GM12878 (cell line): ENCODE data around the gene PTMA. TPM values are rescaled to one million over a fixed set of nuclear protein-coding genes. Genes with fewer than 3 reads are reported as not detected.

Source experiments
- ATAC-seq: fragments of 200-7000 bp; cut with Tn5 transposase; 3 replicates; pipeline ENCODE4 v1.9.1; 2020; ENCODE audit warnings: mild to moderate bottlenecking, moderate library complexity
- BruUV-seq: library from RNA; stranded (reverse); fragments of 400-500 nt; replicated peaks from 2 replicates; lab custom pipeline; 2021; lab: Mats Ljungman, UMichigan
- CTCF ChIA-PET: fragments of 300-600 bp; sonication (Branson Sonifier 250); formaldehyde crosslinking; extraction: SDS; loops from one replicate; lab custom pipeline; 2021; ENCODE audit warnings: inconsistent platforms; lab: Yijun Ruan, JAX
- POLR2A ChIA-PET: fragments of 350-600 bp; formaldehyde crosslinking; extraction: SDS; loops from one replicate; lab custom pipeline; 2021; ENCODE audit warnings: inconsistent platforms; lab: Charles Lee
- RAD21 ChIA-PET: fragments of 300-600 bp; sonication (Branson Sonifier 250); formaldehyde crosslinking; loops from one replicate; lab custom pipeline; 2023; ENCODE audit warnings: antibody characterized with exemption; ENCODE audit not compliant: unreplicated experiment; lab: Charles Lee
- SMC1A ChIA-PET: fragments of 300-600 bp; sonication (Branson Sonifier 250); formaldehyde crosslinking; loops from one replicate; lab custom pipeline; 2023; ENCODE audit not compliant: unreplicated experiment, uncharacterized antibody; lab: Charles Lee
- DNase-seq: peaks from one replicate; pipeline ENCODE4 v3.0.0-alpha.2; 2011; ENCODE audit warnings: low read depth, low spot score
- FAIRE-seq: peaks from 3 replicates; lab custom pipeline; 2011; peaks lifted over from hg19 to GRCh38; lab: Jason Lieb, UNC
- H2AFZ ChIP-seq: 2 replicates; pipeline ENCODE4 v1.6.0; 2011; ENCODE audit warnings: low read depth, low read length, control low read depth; ENCODE audit not compliant: control insufficient read depth
- H3K27ac ChIP-seq: 2 replicates; pipeline ENCODE4 v1.5.1; 2011; ENCODE audit warnings: control low read depth; ENCODE audit not compliant: control insufficient read depth, insufficient read depth
- H3K27me3 ChIP-seq, 2 experiments: replicated peaks in 1 of 2; 2 replicates each; pipeline versions ENCODE4 v1.6.0 to v1.6.1; 2011; ENCODE audit warnings: low read length in 1 of 2; ENCODE audit not compliant: control insufficient read depth in 2 of 2, insufficient read depth in 2 of 2
- H3K36me3 ChIP-seq, 2 experiments: 2 replicates each; pipeline ENCODE4 v1.5.1; 2011; ENCODE audit warnings: low read length in 1 of 2; ENCODE audit not compliant: control insufficient read depth in 2 of 2, insufficient read depth in 2 of 2
- H3K4me1 ChIP-seq: 2 replicates; pipeline ENCODE4 v1.6.1; 2011; ENCODE audit warnings: mild to moderate bottlenecking, low read length, moderate library complexity, mixed read lengths; ENCODE audit not compliant: control insufficient read depth, insufficient read depth
- H3K4me2 ChIP-seq: 2 replicates; pipeline ENCODE4 v1.6.0; 2011; ENCODE audit warnings: control low read depth; ENCODE audit not compliant: control insufficient read depth, insufficient read depth
- H3K4me3 ChIP-seq: fragments of 200-600 bp; sonication (generic); 2 replicates; pipeline ENCODE4 v1.5.1; 2016
- H3K79me2 ChIP-seq: 2 replicates; pipeline ENCODE4 v1.6.0; 2011; ENCODE audit warnings: low read length; ENCODE audit not compliant: control insufficient read depth, insufficient read depth
- H3K9ac ChIP-seq: 2 replicates; pipeline ENCODE4 v1.8.0; 2011; ENCODE audit warnings: low read length, control low read depth, mixed read lengths; ENCODE audit not compliant: control insufficient read depth, insufficient read depth
- H3K9me3 ChIP-seq: replicated peaks from 3 replicates; pipeline ENCODE4 v1.5.1; 2011; ENCODE audit warnings: mild to moderate bottlenecking, low read length; ENCODE audit not compliant: control insufficient read depth, insufficient read depth
- H4K20me1 ChIP-seq: 2 replicates; pipeline ENCODE4 v1.6.0; 2011; ENCODE audit not compliant: control insufficient read depth, insufficient read depth
- DPF2 ChIP-seq: fragments of 450-650 bp; IDR thresholded peaks from 2 replicates; pipeline ENCODE4 v1.6.1; 2017; ENCODE audit warnings: mild to moderate bottlenecking
- MYB ChIP-seq: fragments of 150-350 bp; IDR thresholded peaks from 2 replicates; pipeline ENCODE4 v1.6.1; 2014; ENCODE audit warnings: mild to moderate bottlenecking, low read depth, low read length, borderline replicate concordance
- POLR2AphosphoS5 ChIP-seq: IDR thresholded peaks from 2 replicates; pipeline ENCODE4 v1.6.1; 2011; ENCODE audit warnings: mild to moderate bottlenecking, low read length, inconsistent platforms
- RAD21 ChIP-seq: IDR thresholded peaks from 2 replicates; pipeline ENCODE4 v1.6.1; 2011; ENCODE audit warnings: mild to moderate bottlenecking, low read depth, low read length, moderate library complexity; ENCODE audit not compliant: insufficient read depth
- RB1 ChIP-seq: fragments of 450-650 bp; formaldehyde crosslinking; IDR thresholded peaks from 2 replicates; pipeline ENCODE4 v1.6.1; 2017; ENCODE audit warnings: mild to moderate bottlenecking, borderline replicate concordance
- SIX5 ChIP-seq: IDR thresholded peaks from 2 replicates; pipeline ENCODE4 v1.6.1; 2011; ENCODE audit warnings: mild to moderate bottlenecking, low read depth, low read length, moderate library complexity; ENCODE audit not compliant: severe bottlenecking
- TAF1 ChIP-seq: IDR thresholded peaks from 2 replicates; pipeline ENCODE4 v1.6.1; 2011; ENCODE audit warnings: mild to moderate bottlenecking, low read depth, low read length, borderline replicate concordance
- ZBTB40 ChIP-seq: fragments of 450-650 bp; IDR thresholded peaks from 2 replicates; pipeline ENCODE4 v1.6.1; 2016; ENCODE audit warnings: mild to moderate bottlenecking, moderate library complexity, borderline replicate concordance
- WGBS: methylation state at CpG from one replicate; pipeline ENCODE4 v1.1.6; 2016; ENCODE audit warnings: low lambda C conversion rate; ENCODE audit not compliant: insufficient replicate concordance, insufficient coverage; ENCODE audit errors: missing lambda C conversion rate; 5-methylcytosine and 5-hydroxymethylcytosine counted together
- in situ Hi-C: fragments of 300-500 bp; cut with MboI; formaldehyde crosslinking; loops from 9 replicates; pipeline ENCODE4 v1.14.3; 2018; ENCODE audit warnings: mixed read lengths
- intact Hi-C: fragments of 100-400 bp; cut with micrococcal nuclease; formaldehyde crosslinking; loops from one replicate; pipeline ENCODE4 v1.14.2; 2022; ENCODE audit not compliant: unreplicated experiment
- polyA plus RNA-seq, 11 experiments: library from polyadenylated mRNA; depleted of rRNA in 4 of 11; unstranded in 6 of 11; stranded (reverse) in 5 of 11; fragments of >200 nt; fragmentation: Nextera tagmentation in 4 of 11; fragmentation: Illumina TruSeq in 1 of 11; extraction: Ambion mirVana in 4 of 11; extraction: Trizol in 1 of 11; gene quantifications; 1 replicate in 1 of 11; 2 replicates in 10 of 11; pipeline versions ENCODE4 v1.2.1 to v1.2.3, GENCODE V29; 2011 to 2016; ENCODE audit warnings: inconsistent platforms in 2 of 11, missing spikeins in 2 of 11, low read depth in 1 of 11
- total RNA-seq, 4 experiments: library from RNA; depleted of rRNA in 3 of 4; stranded (reverse); fragments of >200 nt in 3 of 4; fragmentation: Illumina TruSeq in 1 of 4; extraction: Trizol in 1 of 4; gene quantifications; 2 replicates each; pipeline versions ENCODE4 v1.2.1 to v1.2.3, GENCODE V29; 2013 to 2021
- TF ChIP-seq, protein P1 (sequence below): IDR thresholded peaks from 2 replicates; pipeline ENCODE4 v1.6.1; 2012; ENCODE audit warnings: improper control_type of control experiment, low read depth, low read length; ENCODE audit not compliant: insufficient replicate concordance
- TF ChIP-seq, protein P2 (sequence below): fragments of 450-650 bp; IDR thresholded peaks from 2 replicates; pipeline ENCODE4 v1.6.1; 2016; ENCODE audit warnings: mild to moderate bottlenecking

PTMA gene
- total and polyA plus RNA-seq, 10 of the 15 experiments (the other 5 are each of a cell fraction or from before 2014, with no cell fraction given): 1,144 to 5,018 (median 3,464) TPM

DNA sequence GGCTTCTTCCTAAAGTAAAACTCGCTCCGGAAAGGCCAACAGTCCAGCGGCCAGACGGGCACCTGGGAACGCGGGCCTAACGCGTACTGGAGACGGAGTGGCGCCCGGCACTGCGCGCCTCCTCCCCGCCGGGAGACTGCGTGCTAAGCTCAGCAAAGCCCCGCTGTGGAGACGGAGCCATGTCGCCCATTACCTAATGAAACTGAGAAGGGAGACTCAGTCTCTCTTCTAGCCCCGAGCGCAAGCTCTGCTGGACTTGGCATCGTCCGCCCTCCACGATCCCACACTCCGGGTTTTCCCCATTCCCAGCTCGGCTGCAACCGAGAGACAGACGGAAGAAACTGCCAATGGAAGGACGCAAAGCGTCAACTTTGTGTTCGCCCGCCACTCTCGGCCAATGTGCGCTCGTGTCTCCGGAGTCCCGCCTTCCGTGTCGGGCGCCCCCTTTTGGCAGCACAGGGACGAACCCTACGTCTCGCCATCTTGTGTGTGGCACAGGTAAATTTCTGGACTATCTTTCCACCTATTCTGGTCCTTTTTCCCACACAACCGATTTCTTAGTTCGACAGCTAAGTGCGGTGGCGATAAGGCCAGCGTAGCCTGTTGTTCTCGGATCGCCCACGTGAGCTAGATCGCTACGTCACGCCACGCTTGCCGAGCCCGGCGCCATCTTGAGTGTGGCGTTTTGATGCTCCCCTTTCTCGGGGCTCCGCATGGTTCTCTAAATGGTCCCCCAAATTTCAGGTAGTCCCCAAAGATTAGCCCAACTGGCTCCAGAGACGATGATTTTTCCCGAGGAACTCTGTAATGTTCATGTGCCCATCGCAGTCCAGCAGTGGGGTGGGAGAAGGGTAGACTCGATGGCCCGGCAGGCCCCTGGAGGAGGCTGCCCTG, 1.3 kb upstream of the PTMA start:
- Histone ChIP-seq H3K27me3 (no peaks in the 10 kb centered on the region), H3K4me3 (peak overlapping the region; percentile 91), H3K4me2 (peak overlapping the region; percentile 100), H3K27ac (peak overlapping the region; percentile 100), H2AFZ (peak overlapping the region; percentile 99), H3K79me2 (peaks cover 63% of the 10 kb centered on the region), H3K9ac (peak overlapping the region; percentile 100), H3K9me3 (no peaks in the 10 kb centered on the region), H3K4me1 (peaks cover 14% of the 10 kb centered on the region), H3K36me3 (peaks cover 3 to 6% of the 10 kb centered on the region in 2 experiments), H4K20me1 (peaks cover 9% of the 10 kb centered on the region)
- CTCF ChIA-PET: interaction anchor here (0.7 to 10.5 kb wide), 18 partner anchors 8 to 189 kb away, joined by 3 to 164 read pairs (median 5); no protein-coding TSS in a partner anchor
- in situ Hi-C loops: no loop called here
- intact Hi-C loops: loop anchor here (1.0 kb wide), 2 partner anchors 30 to 45 kb away; no protein-coding TSS in a partner anchor
- RAD21 ChIA-PET: interaction anchor here (0.7 to 5.2 kb wide), 8 partner anchors 22 to 95 kb away, joined by 3 to 38 read pairs (median 6); no protein-coding TSS in a partner anchor
- ATAC-seq (peak; percentile 61), DNase-seq (peak; percentile 95), FAIRE-seq (peak; percentile 98)
- SMC1A ChIA-PET: interaction anchor here (0.9 to 16.5 kb wide), 4 partner anchors 10 to 93 kb away, joined by 4 to 343 read pairs (median 6); no protein-coding TSS in a partner anchor
- WGBS: under 1% methylated on average over 66 of the region's 66 CpGs
- no TSS peak for BruUV-seq
- POLR2A ChIA-PET: interaction anchor here (0.7 to 4.4 kb wide), 15 partner anchors 14 to 313 kb away, joined by 3 to 78 read pairs (median 4); no protein-coding TSS in a partner anchor
- TF ChIP-seq ZBTB40: peak; percentile 66; the same call in 1 of the 2 replicates
- TF ChIP-seq DPF2: peak; percentile 92
- TF ChIP-seq, protein P1, sequence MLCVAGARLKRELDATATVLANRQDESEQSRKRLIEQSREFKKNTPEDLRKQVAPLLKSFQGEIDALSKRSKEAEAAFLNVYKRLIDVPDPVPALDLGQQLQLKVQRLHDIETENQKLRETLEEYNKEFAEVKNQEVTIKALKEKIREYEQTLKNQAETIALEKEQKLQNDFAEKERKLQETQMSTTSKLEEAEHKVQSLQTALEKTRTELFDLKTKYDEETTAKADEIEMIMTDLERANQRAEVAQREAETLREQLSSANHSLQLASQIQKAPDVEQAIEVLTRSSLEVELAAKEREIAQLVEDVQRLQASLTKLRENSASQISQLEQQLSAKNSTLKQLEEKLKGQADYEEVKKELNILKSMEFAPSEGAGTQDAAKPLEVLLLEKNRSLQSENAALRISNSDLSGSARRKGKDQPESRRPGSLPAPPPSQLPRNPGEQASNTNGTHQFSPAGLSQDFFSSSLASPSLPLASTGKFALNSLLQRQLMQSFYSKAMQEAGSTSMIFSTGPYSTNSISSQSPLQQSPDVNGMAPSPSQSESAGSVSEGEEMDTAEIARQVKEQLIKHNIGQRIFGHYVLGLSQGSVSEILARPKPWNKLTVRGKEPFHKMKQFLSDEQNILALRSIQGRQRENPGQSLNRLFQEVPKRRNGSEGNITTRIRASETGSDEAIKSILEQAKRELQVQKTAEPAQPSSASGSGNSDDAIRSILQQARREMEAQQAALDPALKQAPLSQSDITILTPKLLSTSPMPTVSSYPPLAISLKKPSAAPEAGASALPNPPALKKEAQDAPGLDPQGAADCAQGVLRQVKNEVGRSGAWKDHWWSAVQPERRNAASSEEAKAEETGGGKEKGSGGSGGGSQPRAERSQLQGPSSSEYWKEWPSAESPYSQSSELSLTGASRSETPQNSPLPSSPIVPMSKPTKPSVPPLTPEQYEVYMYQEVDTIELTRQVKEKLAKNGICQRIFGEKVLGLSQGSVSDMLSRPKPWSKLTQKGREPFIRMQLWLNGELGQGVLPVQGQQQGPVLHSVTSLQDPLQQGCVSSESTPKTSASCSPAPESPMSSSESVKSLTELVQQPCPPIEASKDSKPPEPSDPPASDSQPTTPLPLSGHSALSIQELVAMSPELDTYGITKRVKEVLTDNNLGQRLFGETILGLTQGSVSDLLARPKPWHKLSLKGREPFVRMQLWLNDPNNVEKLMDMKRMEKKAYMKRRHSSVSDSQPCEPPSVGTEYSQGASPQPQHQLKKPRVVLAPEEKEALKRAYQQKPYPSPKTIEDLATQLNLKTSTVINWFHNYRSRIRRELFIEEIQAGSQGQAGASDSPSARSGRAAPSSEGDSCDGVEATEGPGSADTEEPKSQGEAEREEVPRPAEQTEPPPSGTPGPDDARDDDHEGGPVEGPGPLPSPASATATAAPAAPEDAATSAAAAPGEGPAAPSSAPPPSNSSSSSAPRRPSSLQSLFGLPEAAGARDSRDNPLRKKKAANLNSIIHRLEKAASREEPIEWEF: peak; percentile 86
- TF ChIP-seq RAD21: no peak
- peak; percentile 84 for TF ChIP-seq POLR2AphosphoS5
- TF ChIP-seq TAF1: peak; percentile 100
- peak; percentile 74 for TF ChIP-seq SIX5
- peak; percentile 90 for TF ChIP-seq RB1
- TF ChIP-seq MYB: no peak
- TF ChIP-seq, protein P2, sequence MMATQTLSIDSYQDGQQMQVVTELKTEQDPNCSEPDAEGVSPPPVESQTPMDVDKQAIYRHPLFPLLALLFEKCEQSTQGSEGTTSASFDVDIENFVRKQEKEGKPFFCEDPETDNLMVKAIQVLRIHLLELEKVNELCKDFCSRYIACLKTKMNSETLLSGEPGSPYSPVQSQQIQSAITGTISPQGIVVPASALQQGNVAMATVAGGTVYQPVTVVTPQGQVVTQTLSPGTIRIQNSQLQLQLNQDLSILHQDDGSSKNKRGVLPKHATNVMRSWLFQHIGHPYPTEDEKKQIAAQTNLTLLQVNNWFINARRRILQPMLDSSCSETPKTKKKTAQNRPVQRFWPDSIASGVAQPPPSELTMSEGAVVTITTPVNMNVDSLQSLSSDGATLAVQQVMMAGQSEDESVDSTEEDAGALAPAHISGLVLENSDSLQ: peak; percentile 98
